Measurements from ENCODE around the gene FBXL14. TPM values are rescaled to one million over a fixed set of nuclear protein-coding genes. Genes with fewer than 3 reads are reported as not detected.
A peak's percentile ranks its signal among the peaks of the same experiment; 100 is the strongest.

FBXL14 gene
- polyA plus RNA-seq, 3 donors: 6.2 to 9.8 (median 7.2) TPM

DNA sequence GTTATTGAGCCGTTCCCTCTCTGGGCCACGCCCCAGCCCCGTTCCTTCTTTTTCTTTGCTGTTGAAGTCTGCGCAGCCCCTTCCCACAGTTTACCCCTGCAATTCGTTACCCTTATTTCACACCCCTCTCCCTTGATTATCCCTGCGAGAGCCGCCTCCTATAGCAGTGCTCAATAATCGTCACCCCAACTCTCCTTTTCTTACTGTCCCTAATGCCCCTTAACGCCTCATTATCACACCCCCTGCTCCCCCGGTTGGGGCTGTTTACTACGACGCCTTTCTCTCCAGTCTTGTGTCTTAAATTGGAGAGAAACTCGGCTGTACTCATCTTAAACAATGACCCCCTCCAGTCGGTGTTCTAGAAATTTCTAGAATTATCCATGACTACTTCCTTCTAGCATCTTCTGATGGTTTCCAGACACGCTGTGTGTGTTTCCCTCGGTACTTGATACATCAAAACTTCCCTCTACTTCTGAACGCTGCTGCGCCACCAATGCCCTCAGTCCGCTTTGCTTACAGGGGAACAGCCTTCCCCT, 713 bp upstream of the FBXL14 start:
- H2AFZ ChIP-seq (ENCODE audit: insufficient read depth, low read depth, low read length, poor library complexity, severe bottlenecking): peak overlapping the region; percentile 73
- 3% methylated on average over 13 of the region's 19 CpGs for WGBS (ENCODE audit: insufficient coverage)
- H3K4me1 ChIP-seq (ENCODE audit: control insufficient read depth in 1 of 2, insufficient read depth in 2 of 2, low read length in 2 of 2): peaks cover 37 to 51% of the 10 kb centered on the region in 2 donors

DNA sequence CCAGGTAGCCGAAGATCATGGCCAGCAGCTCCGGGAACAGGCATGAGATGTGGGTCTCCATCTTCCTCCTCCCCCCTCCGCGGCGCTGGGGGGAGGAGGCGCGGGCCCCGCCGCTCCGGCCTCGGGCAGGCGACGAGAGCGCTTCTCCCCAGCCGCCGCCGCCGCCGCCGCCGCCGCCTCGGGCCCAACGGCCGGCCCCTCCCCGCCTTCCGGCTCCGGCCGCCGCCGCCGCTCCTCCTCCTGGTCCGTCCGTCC, 448 bp downstream of the FBXL14 start:
- Histone ChIP-seq H3K4me3 (replicated peaks in 1 of 3; ENCODE audit: low read depth in 2 of 3, low read length in 3 of 3) (peak overlapping the region; percentile 58 to 94 (median 79)), H2AFZ (ENCODE audit: insufficient read depth, low read depth, low read length, poor library complexity, severe bottlenecking) (peak overlapping the region; percentile 85), H3K4me2 (replicated peaks; ENCODE audit: extremely low read depth, low read length, poor library complexity, severe bottlenecking) (peak overlapping the region; percentile 99), H4K20me1 (ENCODE audit: insufficient read depth, low read length) (peaks cover 47% of the 10 kb centered on the region), H3K9ac (ENCODE audit: insufficient read depth, low read length, poor library complexity, severe bottlenecking) (peak overlapping the region; percentile 78), H3K4me1 (ENCODE audit: control insufficient read depth in 1 of 2, insufficient read depth in 2 of 2, low read length in 2 of 2) (peaks cover 37 to 51% of the 10 kb centered on the region in 2 donors), H3K27ac (ENCODE audit: low read depth in 1 of 2, low read length in 2 of 2) (peak overlapping the region; percentile 24 to 74), H3K9me3 (replicated peaks in 1 of 2; ENCODE audit: control insufficient read depth in 1 of 2, insufficient read depth in 1 of 2, low read length in 2 of 2) (no peaks in the 10 kb centered on the region), H3K27me3 (ENCODE audit: control insufficient read depth in 2 of 2, insufficient read depth in 2 of 2, low read length in 2 of 2) (no peaks in the 10 kb centered on the region), H3K79me2 (ENCODE audit: insufficient read depth, low read length) (peaks cover 45% of the 10 kb centered on the region), H3K36me3 (replicated peaks in 1 of 2; ENCODE audit: control insufficient read depth in 1 of 2, insufficient read depth in 2 of 2, low read length in 2 of 2) (peaks cover 0 to 8% of the 10 kb centered on the region in 2 donors)
- WGBS (ENCODE audit: insufficient coverage): under 1% methylated on average over 33 of the region's 34 CpGs
- intact Hi-C loops (cut with micrococcal nuclease): no loop called here
- peaks cover 7 to 10% of the 10 kb centered on the region in 2 donors for H3K36me3 Mint-ChIP-seq
- peak in 1 of 3 donors; percentile 46 for DNase-seq
- H3K27ac Mint-ChIP-seq: no peak overlapping the region
- no peaks in the 10 kb centered on the region for H3K9me3 Mint-ChIP-seq
- H3K27me3 Mint-ChIP-seq (ENCODE audit: low read depth in 3 of 3): peaks cover 0 to 4% (median 0%) of the 10 kb centered on the region in 3 donors
- TF ChIP-seq, protein P1, sequence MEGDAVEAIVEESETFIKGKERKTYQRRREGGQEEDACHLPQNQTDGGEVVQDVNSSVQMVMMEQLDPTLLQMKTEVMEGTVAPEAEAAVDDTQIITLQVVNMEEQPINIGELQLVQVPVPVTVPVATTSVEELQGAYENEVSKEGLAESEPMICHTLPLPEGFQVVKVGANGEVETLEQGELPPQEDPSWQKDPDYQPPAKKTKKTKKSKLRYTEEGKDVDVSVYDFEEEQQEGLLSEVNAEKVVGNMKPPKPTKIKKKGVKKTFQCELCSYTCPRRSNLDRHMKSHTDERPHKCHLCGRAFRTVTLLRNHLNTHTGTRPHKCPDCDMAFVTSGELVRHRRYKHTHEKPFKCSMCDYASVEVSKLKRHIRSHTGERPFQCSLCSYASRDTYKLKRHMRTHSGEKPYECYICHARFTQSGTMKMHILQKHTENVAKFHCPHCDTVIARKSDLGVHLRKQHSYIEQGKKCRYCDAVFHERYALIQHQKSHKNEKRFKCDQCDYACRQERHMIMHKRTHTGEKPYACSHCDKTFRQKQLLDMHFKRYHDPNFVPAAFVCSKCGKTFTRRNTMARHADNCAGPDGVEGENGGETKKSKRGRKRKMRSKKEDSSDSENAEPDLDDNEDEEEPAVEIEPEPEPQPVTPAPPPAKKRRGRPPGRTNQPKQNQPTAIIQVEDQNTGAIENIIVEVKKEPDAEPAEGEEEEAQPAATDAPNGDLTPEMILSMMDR (IDR thresholded peaks at IDR 0.05): no peak
- H3K4me1 Mint-ChIP-seq: peaks cover 50% of the 10 kb centered on the region
- H3K4me3 Mint-ChIP-seq: peak overlapping the region; percentile 82 to 93

More for the DNA sequence above, 713 bp upstream of the FBXL14 start:
- Histone ChIP-seq H3K4me2 (replicated peaks; ENCODE audit: extremely low read depth, low read length, poor library complexity, severe bottlenecking) (peak overlapping the region; percentile 99), H3K36me3 (replicated peaks in 1 of 2; ENCODE audit: control insufficient read depth in 1 of 2, insufficient read depth in 2 of 2, low read length in 2 of 2) (no peaks in the 10 kb centered on the region), H3K27me3 (ENCODE audit: control insufficient read depth in 2 of 2, insufficient read depth in 2 of 2, low read length in 2 of 2) (no peaks in the 10 kb centered on the region), H3K9me3 (replicated peaks in 1 of 2; ENCODE audit: control insufficient read depth in 1 of 2, insufficient read depth in 1 of 2, low read length in 2 of 2) (no peaks in the 10 kb centered on the region), H4K20me1 (ENCODE audit: insufficient read depth, low read length) (peaks cover 38% of the 10 kb centered on the region), H3K27ac (ENCODE audit: low read depth in 1 of 2, low read length in 2 of 2) (peak overlapping the region; percentile 68 to 70), H3K79me2 (ENCODE audit: insufficient read depth, low read length) (peaks cover 36% of the 10 kb centered on the region), H3K9ac (ENCODE audit: insufficient read depth, low read length, poor library complexity, severe bottlenecking) (peak overlapping the region; percentile 61), H3K4me3 (replicated peaks in 1 of 3; ENCODE audit: low read depth in 2 of 3, low read length in 3 of 3) (peak overlapping the region; percentile 57 to 94 (median 83))
- peaks cover 48% of the 10 kb centered on the region for H3K4me1 Mint-ChIP-seq
- TF ChIP-seq, protein P1 (IDR thresholded peaks at IDR 0.05): no peak
- H3K27ac Mint-ChIP-seq: peak overlapping the region; percentile 90 to 94 (median 92)
- peaks cover 6 to 7% of the 10 kb centered on the region in 2 donors for H3K36me3 Mint-ChIP-seq
- DNase-seq: peak in 2 of 3 donors; percentile 35 to 42
- peak overlapping the region; percentile 92 to 97 for H3K4me3 Mint-ChIP-seq
- no peaks in the 10 kb centered on the region for H3K9me3 Mint-ChIP-seq
- H3K27me3 Mint-ChIP-seq (ENCODE audit: low read depth in 3 of 3): peaks cover 0 to 4% (median 0%) of the 10 kb centered on the region in 3 donors
- intact Hi-C loops (cut with micrococcal nuclease): no loop called here

All from CD14-positive monocyte (primary cell).